GM23338 (cell line): Measurements from ENCODE around the gene FGG. TPM values are rescaled to one million over a fixed set of nuclear protein-coding genes. Genes with fewer than 3 reads are reported as not detected.

Experiments used
- ATAC-seq: fragments of 200-7000 bp; cut with Tn5 transposase; 3 replicates; pipeline ENCODE4 v1.9.1; 2020
- DNase-seq: peaks from one replicate; pipeline ENCODE4 v3.0.0-alpha.2; 2015; ENCODE audit warnings: low spot score
- H2AFZ ChIP-seq: fragments of 200-600 bp; sonication (generic); 2 replicates; pipeline ENCODE4 v1.8.0; 2016; ENCODE audit warnings: antibody characterized with exemption, mild to moderate bottlenecking, moderate library complexity
- H3F3A ChIP-seq: fragments of 200-600 bp; sonication (generic); replicated peaks from 2 replicates; pipeline ENCODE4 v1.8.0; 2017; ENCODE audit warnings: antibody characterized with exemption, mixed run types, low read depth
- H3K27ac ChIP-seq: fragments of 200-600 bp; sonication (generic); 2 replicates; pipeline ENCODE4 v1.6.1; 2016; ENCODE audit warnings: low read depth
- H3K27me3 ChIP-seq: fragments of 200-600 bp; sonication (generic); 2 replicates; pipeline ENCODE4 v1.8.0; 2016; ENCODE audit warnings: mild to moderate bottlenecking, mixed run types, moderate library complexity; ENCODE audit not compliant: insufficient read depth
- H3K36me3 ChIP-seq: fragments of 200-600 bp; sonication (generic); 2 replicates; pipeline ENCODE4 v1.8.0; 2016; ENCODE audit warnings: mild to moderate bottlenecking; ENCODE audit not compliant: insufficient read depth
- H3K4me1 ChIP-seq: fragments of 200-600 bp; sonication (generic); 2 replicates; pipeline ENCODE4 v1.8.0; 2016; ENCODE audit warnings: mild to moderate bottlenecking, moderate library complexity; ENCODE audit not compliant: insufficient read depth
- H3K4me2 ChIP-seq: fragments of 200-600 bp; sonication (generic); 2 replicates; pipeline ENCODE4 v1.7.1; 2017; ENCODE audit warnings: mixed run types
- H3K4me3 ChIP-seq: fragments of 200-600 bp; sonication (generic); 2 replicates; pipeline ENCODE4 v1.6.1; 2016; ENCODE audit warnings: mixed run types
- H3K79me2 ChIP-seq: fragments of 200-600 bp; sonication (generic); replicated peaks from 2 replicates; pipeline ENCODE4 v1.8.0; 2017; ENCODE audit warnings: mild to moderate bottlenecking; ENCODE audit not compliant: insufficient read depth
- H3K9me2 ChIP-seq: fragments of 200-600 bp; sonication (generic); 2 replicates; pipeline ENCODE4 v1.8.0; 2017; ENCODE audit not compliant: insufficient read depth
- H4K20me1 ChIP-seq: fragments of 200-600 bp; sonication (generic); replicated peaks from 2 replicates; pipeline ENCODE4 v1.8.0; 2017; ENCODE audit warnings: mild to moderate bottlenecking; ENCODE audit not compliant: insufficient read depth
- H3K27ac Mint-ChIP-seq: 2 replicates; pipeline ENCODE4 v1.8.0; 2020; ENCODE audit warnings: inconsistent platforms, mild to moderate bottlenecking, moderate library complexity, mixed read lengths
- H3K27me3 Mint-ChIP-seq: 3 replicates; pipeline ENCODE4 v1.8.0; 2022; ENCODE audit warnings: low read depth, mild to moderate bottlenecking, moderate library complexity, mixed read lengths, inconsistent platforms; ENCODE audit not compliant: insufficient read depth, poor library complexity
- H3K36me3 Mint-ChIP-seq: 3 replicates; pipeline ENCODE4 v1.8.0; 2021; ENCODE audit warnings: low read depth, mild to moderate bottlenecking, inconsistent platforms, moderate library complexity, mixed read lengths
- H3K4me1 Mint-ChIP-seq: 3 replicates; pipeline ENCODE4 v1.8.0; 2020; ENCODE audit warnings: mild to moderate bottlenecking, inconsistent platforms, mixed read lengths
- H3K4me3 Mint-ChIP-seq: 3 replicates; pipeline ENCODE4 v1.8.0; 2021; ENCODE audit warnings: moderate library complexity, mild to moderate bottlenecking, inconsistent platforms, mixed read lengths
- H3K9me3 Mint-ChIP-seq: 3 replicates; pipeline ENCODE4 v1.8.0; 2020; ENCODE audit warnings: moderate library complexity, mild to moderate bottlenecking, inconsistent platforms, mixed read lengths
- JUNB ChIP-seq: IDR thresholded peaks from one replicate; pipeline ENCODE4 v1.6.1; 2016; ENCODE audit warnings: antibody characterized with exemption; ENCODE audit not compliant: unreplicated experiment
- POLR2AphosphoS5 ChIP-seq: IDR thresholded peaks from 2 replicates; pipeline ENCODE4 v1.6.1; 2016; ENCODE audit warnings: antibody characterized with exemption, low read depth
- ZNF331 ChIP-seq: fragments of 250-450 bp; sonication (Bioruptor Pico); IDR thresholded peaks from 2 replicates; pipeline ENCODE4 v1.5.0; 2020; ENCODE audit warnings: low read depth, mild to moderate bottlenecking, moderate library complexity
- ZNF462 ChIP-seq: fragments of 250-450 bp; sonication (Bioruptor Pico); IDR thresholded peaks from 2 replicates; pipeline ENCODE4 v1.5.0; 2020; ENCODE audit warnings: mild to moderate bottlenecking, moderate library complexity
- polyA plus RNA-seq: library from polyadenylated mRNA; unstranded; fragments of >200 nt; fragmentation: Nextera tagmentation; extraction: Ambion mirVana; gene quantifications from 2 replicates; pipeline ENCODE4 v1.2.1, GENCODE V29; 2016
- total RNA-seq: library from RNA; depleted of rRNA; stranded (reverse); fragments of >200 nt; shearing (Covaris generic); gene quantifications from 2 replicates; pipeline ENCODE4 v1.2.3, GENCODE V29; 2014

FGG gene
- total and polyA plus RNA-seq, 2 experiments from 2014 or later, result not detected

- Histone ChIP-seq H3K4me2 (no peak overlapping the region), H3K27me3 (no peaks in the 10 kb centered on the region), H2AFZ (0 out of 2 replicates have a peak overlapping the region, but pooled peaks have one; percentile 61), H3F3A (no peaks in the 10 kb centered on the region), H3K4me1 (0 out of 2 replicates have a peak, but pooled peaks cover 3% of the 10 kb centered on the region), H4K20me1 (no peaks in the 10 kb centered on the region), H3K27ac (no peak overlapping the region), H3K4me3 (no peak overlapping the region), H3K36me3 (no peaks in the 10 kb centered on the region), H3K9me2 (no peaks in the 10 kb centered on the region), H3K79me2 (no peaks in the 10 kb centered on the region)
- Mint-ChIP-seq H3K4me1 (peaks cover 7% of the 10 kb centered on the region), H3K9me3 (no peaks in the 10 kb centered on the region), H3K27me3 (peaks cover 2% of the 10 kb centered on the region), H3K27ac (no peak overlapping the region), H3K4me3 (no peak overlapping the region), H3K36me3 (no peaks in the 10 kb centered on the region)
- ATAC-seq (no peak), DNase-seq (no peak)
- TF ChIP-seq POLR2AphosphoS5 (no peak), JUNB (no peak), ZNF331 (CRISPR knock-in tag) (no peak), ZNF462 (no peak)
Observed at GRCh38 chr4:154603033-154603943, 9.2 kb downstream of the FGG start.
